ENCODE measurements around the gene ZNF385B.

ZNF385B gene

DNA sequence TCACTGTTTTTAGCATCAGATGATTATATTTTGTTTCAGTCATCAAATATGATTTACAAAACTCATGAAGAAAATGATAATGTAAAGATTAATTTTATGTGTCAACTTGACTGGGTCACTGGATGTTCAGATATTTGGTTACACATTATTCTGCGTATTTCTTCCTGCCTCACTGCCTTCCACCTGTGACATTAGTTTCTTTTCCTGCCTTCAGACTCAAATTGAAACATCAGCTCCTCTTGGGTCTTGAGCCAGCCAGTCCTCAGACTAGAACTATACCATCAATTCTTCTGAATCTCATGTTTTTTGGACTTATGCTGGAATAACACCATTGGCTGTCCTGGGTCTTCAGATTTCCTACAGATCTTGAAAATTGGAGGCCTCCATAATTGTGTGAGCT, 96.7 kb downstream of the ZNF385B start:
- Histone ChIP-seq H3K9me3 (ENCODE audit: insufficient read depth, low read length) (no peaks in the 10 kb centered on the region), H3K9me2 (replicated peaks; ENCODE audit: insufficient read depth, low read length) (no peaks in the 10 kb centered on the region), H3K27me3 (ENCODE audit: low read length) (no peaks in the 10 kb centered on the region), H3K4me2 (ENCODE audit: low read depth, low read length, poor library complexity, severe bottlenecking) (no peak overlapping the region), H2AFZ (ENCODE audit: low read depth, low read length, severe bottlenecking) (no peak overlapping the region), H3K9ac (ENCODE audit: low read length) (no peak overlapping the region), H3K4me3 (ENCODE audit: insufficient read depth, low read length, poor library complexity, severe bottlenecking) (no peak overlapping the region), H4K20me1 (ENCODE audit: low read depth, low read length) (no peaks in the 10 kb centered on the region), H3F3A (ENCODE audit: insufficient read depth) (no peaks in the 10 kb centered on the region), H3K36me3 (ENCODE audit: low read length) (peaks cover 21% of the 10 kb centered on the region; the same call in 1 of the 2 replicates), H3K79me2 (ENCODE audit: insufficient read depth, low read length) (no peaks in the 10 kb centered on the region), H3K27ac (ENCODE audit: low read depth, low read length) (no peak overlapping the region)
- TF ChIP-seq, protein P1, sequence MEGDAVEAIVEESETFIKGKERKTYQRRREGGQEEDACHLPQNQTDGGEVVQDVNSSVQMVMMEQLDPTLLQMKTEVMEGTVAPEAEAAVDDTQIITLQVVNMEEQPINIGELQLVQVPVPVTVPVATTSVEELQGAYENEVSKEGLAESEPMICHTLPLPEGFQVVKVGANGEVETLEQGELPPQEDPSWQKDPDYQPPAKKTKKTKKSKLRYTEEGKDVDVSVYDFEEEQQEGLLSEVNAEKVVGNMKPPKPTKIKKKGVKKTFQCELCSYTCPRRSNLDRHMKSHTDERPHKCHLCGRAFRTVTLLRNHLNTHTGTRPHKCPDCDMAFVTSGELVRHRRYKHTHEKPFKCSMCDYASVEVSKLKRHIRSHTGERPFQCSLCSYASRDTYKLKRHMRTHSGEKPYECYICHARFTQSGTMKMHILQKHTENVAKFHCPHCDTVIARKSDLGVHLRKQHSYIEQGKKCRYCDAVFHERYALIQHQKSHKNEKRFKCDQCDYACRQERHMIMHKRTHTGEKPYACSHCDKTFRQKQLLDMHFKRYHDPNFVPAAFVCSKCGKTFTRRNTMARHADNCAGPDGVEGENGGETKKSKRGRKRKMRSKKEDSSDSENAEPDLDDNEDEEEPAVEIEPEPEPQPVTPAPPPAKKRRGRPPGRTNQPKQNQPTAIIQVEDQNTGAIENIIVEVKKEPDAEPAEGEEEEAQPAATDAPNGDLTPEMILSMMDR (IDR thresholded peaks at IDR 0.05; ENCODE audit: insufficient read depth, low read length, poor library complexity, severe bottlenecking) = no peak
- TF ChIP-seq EZH2phosphoT487 (conservative IDR thresholded peaks at IDR 0.05; ENCODE audit: low read length) = no peak

DNA sequence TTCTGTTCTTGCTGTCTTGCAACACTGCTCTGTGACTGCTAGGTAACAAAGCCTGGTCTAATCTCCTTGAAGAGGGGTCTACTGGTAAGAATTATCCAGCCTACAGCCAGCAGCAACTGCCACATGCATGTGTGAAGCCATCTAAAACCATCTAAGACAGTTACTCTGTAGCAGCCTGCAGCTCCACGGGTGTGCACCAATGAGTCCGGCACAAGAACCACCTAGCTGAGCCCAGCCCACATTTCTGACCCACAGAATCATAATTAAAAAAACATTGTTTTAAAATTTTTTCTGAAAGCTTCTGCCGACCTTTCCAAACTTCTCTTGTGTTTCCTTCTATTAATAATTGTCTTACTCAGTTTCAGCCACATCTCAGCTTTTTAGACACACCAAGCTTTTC, 102.8 kb downstream of the ZNF385B start:
- Histone ChIP-seq H3K4me2 (ENCODE audit: low read depth, low read length, poor library complexity, severe bottlenecking) (no peak overlapping the region), H3K36me3 (ENCODE audit: low read length) (peaks cover 10% of the 10 kb centered on the region; the same call in 1 of the 2 replicates), H3F3A (ENCODE audit: insufficient read depth) (no peaks in the 10 kb centered on the region), H3K27me3 (ENCODE audit: low read length) (no peaks in the 10 kb centered on the region), H3K9me2 (replicated peaks; ENCODE audit: insufficient read depth, low read length) (no peaks in the 10 kb centered on the region), H3K9ac (ENCODE audit: low read length) (no peak overlapping the region), H3K79me2 (ENCODE audit: insufficient read depth, low read length) (no peaks in the 10 kb centered on the region), H4K20me1 (ENCODE audit: low read depth, low read length) (no peaks in the 10 kb centered on the region), H3K27ac (ENCODE audit: low read depth, low read length) (no peak overlapping the region), H2AFZ (ENCODE audit: low read depth, low read length, severe bottlenecking) (no peak overlapping the region), H3K4me3 (ENCODE audit: insufficient read depth, low read length, poor library complexity, severe bottlenecking) (no peak overlapping the region), H3K9me3 (ENCODE audit: insufficient read depth, low read length) (no peaks in the 10 kb centered on the region)
- no peak for TF ChIP-seq EZH2phosphoT487 (conservative IDR thresholded peaks at IDR 0.05; ENCODE audit: low read length)
- TF ChIP-seq, protein P1 (IDR thresholded peaks at IDR 0.05; ENCODE audit: insufficient read depth, low read length, poor library complexity, severe bottlenecking) = no peak

DNA sequence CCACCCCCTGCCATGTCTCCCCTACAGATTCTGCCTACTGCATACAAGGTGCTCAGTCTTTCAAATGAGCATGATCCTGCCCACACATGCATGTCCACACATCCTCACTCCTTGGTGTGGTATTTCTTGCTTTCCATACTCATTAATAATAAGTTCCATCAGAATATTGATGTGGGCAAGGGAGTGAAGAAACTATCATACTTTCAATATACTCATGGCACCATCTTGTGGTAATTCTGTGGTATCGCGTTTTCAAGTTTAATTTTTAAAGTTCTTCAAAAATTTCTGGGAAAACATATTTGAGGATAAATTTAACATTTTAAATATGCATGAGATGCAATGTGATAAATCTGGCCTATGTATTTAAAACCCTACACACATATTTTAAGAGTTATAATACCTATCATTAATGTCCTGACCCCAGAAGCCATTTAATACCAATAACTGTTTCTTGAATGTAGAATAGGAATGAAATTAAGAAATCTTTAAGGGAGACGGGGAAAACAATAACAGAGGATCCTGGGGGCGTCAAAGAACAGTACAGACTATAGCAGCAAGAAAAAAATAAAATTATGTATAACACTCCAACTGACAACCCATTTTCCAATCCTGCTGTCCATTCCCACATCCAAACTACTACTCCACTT, 110.1 kb downstream of the ZNF385B start:
- no peak overlapping the region for H3K9ac ChIP-seq (ENCODE audit: low read length)
- no peak overlapping the region for H3K27ac ChIP-seq (ENCODE audit: low read depth, low read length)
- no peaks in the 10 kb centered on the region for H4K20me1 ChIP-seq (ENCODE audit: low read depth, low read length)
- no peaks in the 10 kb centered on the region for H3K9me3 ChIP-seq (ENCODE audit: insufficient read depth, low read length)
- TF ChIP-seq, protein P1 (IDR thresholded peaks at IDR 0.05; ENCODE audit: insufficient read depth, low read length, poor library complexity, severe bottlenecking) = peak; percentile 75
- TF ChIP-seq EZH2phosphoT487 (conservative IDR thresholded peaks at IDR 0.05; ENCODE audit: low read length) = no peak
- H2AFZ ChIP-seq (ENCODE audit: low read depth, low read length, severe bottlenecking) = no peak overlapping the region
- no peaks in the 10 kb centered on the region for H3K9me2 ChIP-seq (replicated peaks; ENCODE audit: insufficient read depth, low read length)
- no peak overlapping the region for H3K4me3 ChIP-seq (ENCODE audit: insufficient read depth, low read length, poor library complexity, severe bottlenecking)
- no peaks in the 10 kb centered on the region for H3K79me2 ChIP-seq (ENCODE audit: insufficient read depth, low read length)
- no peak overlapping the region for H3K4me2 ChIP-seq (ENCODE audit: low read depth, low read length, poor library complexity, severe bottlenecking)
- no peaks in the 10 kb centered on the region for H3K27me3 ChIP-seq (ENCODE audit: low read length)
- H3F3A ChIP-seq (ENCODE audit: insufficient read depth) = no peaks in the 10 kb centered on the region
- no peaks in the 10 kb centered on the region for H3K36me3 ChIP-seq (ENCODE audit: low read length)
